ENCODE data around the gene SEC14L6. TPM values are rescaled to one million over a fixed set of nuclear protein-coding genes. Genes with fewer than 3 reads are reported as not detected.
"Not testable (repeated sequence)": the region's sequence is repeated elsewhere in the genome, so short reads cannot be mapped to it uniquely, and the experiment has no call there.

Gene SEC14L6
- total RNA-seq, 1 donor from 2014 or later: 0.54 TPM

DNA sequence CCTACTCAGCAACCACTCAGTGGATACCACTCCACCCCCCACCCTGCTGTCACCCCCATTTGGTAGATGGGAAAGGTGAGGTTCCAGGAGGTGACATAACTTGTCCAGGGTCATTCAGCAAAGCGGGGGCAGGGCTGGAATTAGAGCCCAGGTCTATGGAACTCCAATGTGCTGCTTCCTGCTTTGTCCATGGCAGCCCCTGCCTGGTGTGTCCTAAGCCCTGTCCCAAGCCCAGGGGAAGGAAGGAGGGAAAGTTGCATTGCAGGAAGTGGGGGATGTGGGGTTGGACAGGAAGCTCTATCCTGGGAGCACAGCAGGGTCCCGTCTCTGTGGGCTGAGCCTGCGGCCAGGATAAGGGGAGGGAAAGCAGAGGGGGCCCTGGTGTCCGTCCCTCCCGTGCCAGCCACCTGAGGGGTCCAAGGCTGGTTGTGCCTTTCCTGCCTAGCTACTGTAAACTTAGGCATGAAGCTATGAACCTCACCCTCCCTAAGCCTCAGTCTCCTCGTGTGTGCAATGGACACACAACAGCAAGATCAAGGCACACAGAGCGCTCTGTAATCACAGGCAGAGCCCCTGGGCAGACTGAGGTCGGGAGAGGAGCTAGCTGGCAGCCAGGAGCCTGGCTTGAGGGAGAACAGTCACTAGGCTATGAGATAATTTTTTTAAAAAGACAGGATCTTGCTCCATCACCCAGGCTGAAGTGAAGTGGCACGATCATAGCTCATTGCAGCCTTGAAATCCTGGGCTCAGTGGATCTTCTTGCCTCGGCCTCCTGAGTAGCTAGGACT, 15.1 kb upstream of the SEC14L6 start:
- Mint-ChIP-seq H3K4me3 (ENCODE audit: unreplicated experiment) (no peak overlapping the region), H3K36me3 (ENCODE audit: unreplicated experiment) (no peaks in the 10 kb centered on the region), H3K27ac (ENCODE audit: unreplicated experiment) (no peak overlapping the region), H3K9me3 (ENCODE audit: unreplicated experiment) (no peaks in the 10 kb centered on the region), H3K27me3 (ENCODE audit: unreplicated experiment) (peaks cover 8% of the 10 kb centered on the region), H3K4me1 (ENCODE audit: unreplicated experiment) (peaks cover 6% of the 10 kb centered on the region)
- DNase-seq (ENCODE audit: extremely low spot score, unreplicated experiment): no peak
- TF ChIP-seq, protein P1, sequence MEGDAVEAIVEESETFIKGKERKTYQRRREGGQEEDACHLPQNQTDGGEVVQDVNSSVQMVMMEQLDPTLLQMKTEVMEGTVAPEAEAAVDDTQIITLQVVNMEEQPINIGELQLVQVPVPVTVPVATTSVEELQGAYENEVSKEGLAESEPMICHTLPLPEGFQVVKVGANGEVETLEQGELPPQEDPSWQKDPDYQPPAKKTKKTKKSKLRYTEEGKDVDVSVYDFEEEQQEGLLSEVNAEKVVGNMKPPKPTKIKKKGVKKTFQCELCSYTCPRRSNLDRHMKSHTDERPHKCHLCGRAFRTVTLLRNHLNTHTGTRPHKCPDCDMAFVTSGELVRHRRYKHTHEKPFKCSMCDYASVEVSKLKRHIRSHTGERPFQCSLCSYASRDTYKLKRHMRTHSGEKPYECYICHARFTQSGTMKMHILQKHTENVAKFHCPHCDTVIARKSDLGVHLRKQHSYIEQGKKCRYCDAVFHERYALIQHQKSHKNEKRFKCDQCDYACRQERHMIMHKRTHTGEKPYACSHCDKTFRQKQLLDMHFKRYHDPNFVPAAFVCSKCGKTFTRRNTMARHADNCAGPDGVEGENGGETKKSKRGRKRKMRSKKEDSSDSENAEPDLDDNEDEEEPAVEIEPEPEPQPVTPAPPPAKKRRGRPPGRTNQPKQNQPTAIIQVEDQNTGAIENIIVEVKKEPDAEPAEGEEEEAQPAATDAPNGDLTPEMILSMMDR (IDR thresholded peaks at IDR 0.05): no peak

DNA sequence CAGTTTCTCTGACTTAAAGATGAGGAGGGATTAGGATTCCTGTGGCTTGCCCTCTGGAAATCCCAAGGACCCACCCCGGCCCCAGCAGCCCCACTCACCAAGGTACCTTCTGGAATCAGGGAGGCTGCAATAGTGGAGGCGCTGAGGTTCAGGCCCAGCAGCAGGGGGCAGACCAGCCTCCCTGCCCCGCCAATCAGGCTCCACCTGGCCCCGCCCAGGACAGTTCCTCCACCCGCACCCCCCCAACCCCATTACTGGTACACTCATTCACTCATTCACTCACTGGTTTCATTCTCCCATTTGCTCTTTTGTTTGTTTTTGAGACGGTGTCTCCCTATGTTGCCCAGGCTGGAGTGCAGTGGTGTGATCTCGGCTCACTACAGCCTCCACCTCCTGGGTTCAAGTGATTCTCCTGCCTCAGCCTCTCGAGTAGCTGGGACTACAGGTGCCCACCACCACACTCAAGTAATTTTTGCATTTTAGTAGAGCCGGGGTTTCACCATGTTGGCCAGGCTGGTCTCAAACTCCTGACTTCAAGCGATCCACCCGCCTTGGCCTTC, 14.2 kb upstream of the SEC14L6 start:
- H3K9me3 Mint-ChIP-seq (ENCODE audit: unreplicated experiment); H3K27me3 Mint-ChIP-seq (ENCODE audit: unreplicated experiment); DNase-seq (ENCODE audit: extremely low spot score, unreplicated experiment); H3K4me3 Mint-ChIP-seq (ENCODE audit: unreplicated experiment); H3K4me1 Mint-ChIP-seq (ENCODE audit: unreplicated experiment); H3K36me3 Mint-ChIP-seq (ENCODE audit: unreplicated experiment); H3K27ac Mint-ChIP-seq (ENCODE audit: unreplicated experiment): not testable (repeated sequence)
- TF ChIP-seq, protein P1 (IDR thresholded peaks at IDR 0.05): peak; percentile 15

DNA sequence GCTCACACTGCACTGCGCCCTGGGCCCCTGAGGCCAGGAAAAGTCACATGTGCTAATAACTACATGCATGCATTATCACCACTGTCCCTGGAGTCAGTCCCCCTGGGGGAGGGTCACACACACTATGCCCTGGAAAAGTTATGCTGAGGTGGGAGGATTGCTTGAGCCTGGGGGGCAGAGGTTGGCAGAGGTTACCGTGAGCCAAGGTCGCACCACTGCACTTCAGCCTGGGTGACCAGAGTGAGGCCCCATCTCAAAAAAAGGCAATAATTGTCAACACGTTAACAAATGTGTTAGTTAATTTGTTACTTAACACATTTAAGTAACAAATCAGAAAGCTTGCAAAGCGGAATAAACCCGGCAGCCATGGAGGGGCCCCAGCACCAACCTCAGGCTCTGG, 13.3 kb upstream of the SEC14L6 start:
- H3K27me3 Mint-ChIP-seq (ENCODE audit: unreplicated experiment): no peaks in the 10 kb centered on the region
- TF ChIP-seq, protein P1 (IDR thresholded peaks at IDR 0.05): no peak
- H3K36me3 Mint-ChIP-seq (ENCODE audit: unreplicated experiment): no peaks in the 10 kb centered on the region
- no peak overlapping the region for H3K27ac Mint-ChIP-seq (ENCODE audit: unreplicated experiment)
- no peak overlapping the region for H3K4me3 Mint-ChIP-seq (ENCODE audit: unreplicated experiment)
- H3K9me3 Mint-ChIP-seq (ENCODE audit: unreplicated experiment): no peaks in the 10 kb centered on the region
- DNase-seq (ENCODE audit: extremely low spot score, unreplicated experiment): no peak
- peaks cover 6% of the 10 kb centered on the region for H3K4me1 Mint-ChIP-seq (ENCODE audit: unreplicated experiment)

DNA sequence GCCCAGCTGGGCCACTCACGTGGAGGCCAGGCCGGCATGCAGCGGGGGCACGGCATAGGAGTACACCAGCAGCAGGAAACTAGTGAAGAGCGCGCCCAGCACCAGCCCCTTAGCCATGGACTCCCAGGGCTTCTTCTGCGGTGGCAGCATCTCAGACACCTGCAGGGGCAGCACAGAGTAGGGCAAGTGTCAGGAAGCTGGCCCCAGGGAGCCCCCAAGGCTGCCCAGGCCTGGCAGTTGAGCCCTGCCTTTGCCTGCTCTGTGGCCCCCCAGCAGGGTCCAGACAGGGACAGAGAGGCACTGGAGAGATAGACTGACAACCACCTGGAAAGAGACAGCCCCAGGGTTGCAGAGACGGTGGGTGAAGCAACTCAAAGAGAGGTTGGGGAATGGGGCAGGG, 10.7 kb upstream of the SEC14L6 start:
- no peak overlapping the region for H3K27ac Mint-ChIP-seq (ENCODE audit: unreplicated experiment)
- peaks cover 6% of the 10 kb centered on the region for H3K4me1 Mint-ChIP-seq (ENCODE audit: unreplicated experiment)
- no peak for DNase-seq (ENCODE audit: extremely low spot score, unreplicated experiment)
- H3K36me3 Mint-ChIP-seq (ENCODE audit: unreplicated experiment): no peaks in the 10 kb centered on the region
- no peaks in the 10 kb centered on the region for H3K9me3 Mint-ChIP-seq (ENCODE audit: unreplicated experiment)
- H3K4me3 Mint-ChIP-seq (ENCODE audit: unreplicated experiment): no peak overlapping the region
- H3K27me3 Mint-ChIP-seq (ENCODE audit: unreplicated experiment): no peaks in the 10 kb centered on the region
- TF ChIP-seq, protein P1 (IDR thresholded peaks at IDR 0.05): no peak

DNA sequence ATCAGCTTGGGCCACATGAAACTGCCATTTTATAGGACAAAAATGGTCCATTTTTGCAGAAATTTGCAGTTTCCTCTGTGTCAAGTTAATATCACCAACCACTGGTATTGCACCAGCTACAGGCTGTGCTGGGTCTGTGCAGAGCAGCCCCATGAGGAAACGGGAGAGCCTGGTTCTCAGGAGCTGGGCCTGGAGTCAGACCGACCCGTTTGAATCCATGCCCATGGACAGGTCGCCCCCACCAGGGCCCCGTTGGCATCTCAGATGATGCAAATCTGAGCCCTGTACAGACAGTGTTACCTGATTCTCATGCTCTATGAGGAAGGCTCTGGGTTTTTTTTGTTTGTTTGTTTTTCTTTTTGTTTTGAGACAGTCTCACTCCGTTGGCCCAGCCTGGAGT, 9.8 kb upstream of the SEC14L6 start:
- H3K36me3 Mint-ChIP-seq (ENCODE audit: unreplicated experiment): no peaks in the 10 kb centered on the region
- no peaks in the 10 kb centered on the region for H3K9me3 Mint-ChIP-seq (ENCODE audit: unreplicated experiment)
- no peak overlapping the region for H3K27ac Mint-ChIP-seq (ENCODE audit: unreplicated experiment)
- TF ChIP-seq, protein P1 (IDR thresholded peaks at IDR 0.05): no peak
- no peaks in the 10 kb centered on the region for H3K27me3 Mint-ChIP-seq (ENCODE audit: unreplicated experiment)
- DNase-seq (ENCODE audit: extremely low spot score, unreplicated experiment): no peak
- H3K4me3 Mint-ChIP-seq (ENCODE audit: unreplicated experiment): no peak overlapping the region
- peaks cover 2% of the 10 kb centered on the region for H3K4me1 Mint-ChIP-seq (ENCODE audit: unreplicated experiment)
